C4-2B (cell line): ENCODE measurements around the gene POTEG.
"Not testable (repeated sequence)": the region's sequence is repeated elsewhere in the genome, so short reads cannot be mapped to it uniquely, and the experiment has no call there.

ENCODE experiments used
- CTCF ChIP-seq: fragments of 450-650 bp; conservative IDR thresholded peaks from 2 replicates; pipeline ENCODE4 v1.5.1; 2017; ENCODE audit warnings: mild to moderate bottlenecking
- ZFX ChIP-seq: fragments of 450-650 bp; IDR thresholded peaks from 2 replicates; pipeline ENCODE4 v1.6.1; 2017

- TF ChIP-seq CTCF, ZFX: not testable (repeated sequence)
Measured at GRCh38 chr14:19437126-19437443, 2.9 kb upstream of the POTEG start.
